HCT116 (cell line): ENCODE measurements around the gene CROT. TPM values are rescaled to one million over a fixed set of nuclear protein-coding genes. Genes with fewer than 3 reads are reported as not detected.

ENCODE experiments used
- ATAC-seq: fragments of 200-7000 bp; cut with Tn5 transposase; 2 replicates; pipeline ENCODE4 v1.9.1; 2020; ENCODE audit warnings: mild to moderate bottlenecking, moderate library complexity
- BruUV-seq: library from RNA; stranded (reverse); fragments of 400-500 nt; replicated peaks from 2 replicates; lab custom pipeline; 2021; lab: Mats Ljungman, UMichigan
- CTCF ChIA-PET: fragments of 300-600 bp; sonication (Branson Sonifier 250); formaldehyde crosslinking; loops from one replicate; lab custom pipeline; 2021; ENCODE audit warnings: antibody characterized with exemption; lab: Charles Lee
- POLR2A ChIA-PET: fragments of 300-600, 350-600 bp; sonication (Branson Sonifier 250); formaldehyde crosslinking; loops from one replicate; lab custom pipeline; 2021; ENCODE audit warnings: antibody characterized with exemption; lab: Charles Lee
- RAD21 ChIA-PET, 2 experiments: fragments of 300-600 bp; sonication (Branson Sonifier 250); formaldehyde crosslinking; loops; one replicate each; lab custom pipeline; 2023; ENCODE audit warnings: low total read pairs in 2 of 2; ENCODE audit not compliant: uncharacterized antibody in 2 of 2, unreplicated experiment in 2 of 2, low non-redundant PET in 1 of 2; lab: Charles Lee
- DNase-seq: peaks from one replicate; pipeline ENCODE4 v3.0.0-alpha.2; 2010; ENCODE audit warnings: low read depth, low spot score
- H2AFZ ChIP-seq: fragments of 200-600 bp; shearing (Covaris generic), sonication (generic); 2 replicates; pipeline ENCODE4 v1.6.1; 2017; ENCODE audit warnings: low read depth, mixed run types, mixed read lengths, antibody characterized with exemption, low read length; ENCODE audit not compliant: poor library complexity, severe bottlenecking
- H3K27ac ChIP-seq: 2 replicates; pipeline ENCODE4 v1.5.1; 2012; ENCODE audit warnings: low read depth, low read length
- H3K27me3 ChIP-seq: fragments of 200-600 bp; sonication (generic); 2 replicates; pipeline ENCODE4 v1.6.1; 2016; ENCODE audit warnings: mixed run types, low read length, mixed read lengths; ENCODE audit not compliant: insufficient read depth
- H3K36me3 ChIP-seq, 2 experiments: fragments of 200-500 bp in 1 of 2; fragments of 200-600 bp in 1 of 2; sonication (Bioruptor generic) in 1 of 2; sonication (generic) in 1 of 2; 2 replicates each; pipeline versions ENCODE4 v1.5.1 to v1.6.1; 2014 to 2016; ENCODE audit warnings: low read length in 2 of 2, inconsistent platforms in 1 of 2, mixed read lengths in 1 of 2, mixed run types in 1 of 2; ENCODE audit not compliant: insufficient read depth in 2 of 2, control insufficient read depth in 1 of 2
- H3K4me1 ChIP-seq, 2 experiments: fragments of 200-600 bp in 1 of 2; sonication (generic) in 1 of 2; 2 replicates each; pipeline versions ENCODE4 v1.5.1 to v1.6.1; 2012 to 2017; ENCODE audit warnings: low read length in 2 of 2, inconsistent platforms in 1 of 2, mild to moderate bottlenecking in 1 of 2, mixed read lengths in 1 of 2, mixed run types in 1 of 2, moderate library complexity in 1 of 2; ENCODE audit not compliant: insufficient read depth in 2 of 2, control insufficient read depth in 1 of 2
- H3K4me2 ChIP-seq: fragments of 200-600 bp; sonication (generic); 2 replicates; pipeline ENCODE4 v1.6.1; 2017; ENCODE audit warnings: mixed run types, low read length, mixed read lengths
- H3K4me3 ChIP-seq, 2 experiments: fragments of 200-600 bp in 1 of 2; sonication (generic) in 1 of 2; replicated peaks in 1 of 2; 2 replicates each; pipeline ENCODE4 v1.5.1; 2011 to 2016; ENCODE audit warnings: low read length in 2 of 2, control low read depth in 1 of 2, low read depth in 1 of 2, mild to moderate bottlenecking in 1 of 2, mixed read lengths in 1 of 2, mixed run types in 1 of 2
- H3K79me2 ChIP-seq: fragments of 200-600 bp; sonication (generic); 2 replicates; pipeline ENCODE4 v1.6.1; 2017; ENCODE audit warnings: mild to moderate bottlenecking, mixed run types, low read length, moderate library complexity, mixed read lengths; ENCODE audit not compliant: insufficient read depth
- H3K9ac ChIP-seq: fragments of 200-600 bp; sonication (generic); 2 replicates; pipeline ENCODE4 v1.6.1; 2016; ENCODE audit warnings: low read length, mixed read lengths
- H3K9me2 ChIP-seq: fragments of 200-600 bp; sonication (generic), shearing (Covaris generic); 2 replicates; pipeline ENCODE4 v1.6.1; 2017; ENCODE audit warnings: mixed run types, mild to moderate bottlenecking, moderate library complexity; ENCODE audit not compliant: insufficient read depth
- H3K9me3 ChIP-seq, 2 experiments: fragments of 200-500 bp in 1 of 2; fragments of 200-600 bp in 1 of 2; sonication (Bioruptor generic) in 1 of 2; sonication (generic) in 1 of 2; 2 replicates each; pipeline ENCODE4 v1.6.1; 2014 to 2017; ENCODE audit warnings: low read length in 2 of 2, mixed read lengths in 2 of 2, inconsistent platforms in 1 of 2, low read depth in 1 of 2, mild to moderate bottlenecking in 1 of 2, mixed run types in 1 of 2, moderate library complexity in 1 of 2; ENCODE audit not compliant: control insufficient read depth in 1 of 2, insufficient read depth in 1 of 2
- H4K20me1 ChIP-seq: fragments of 200-600 bp; sonication (generic), shearing (Covaris generic); 2 replicates; pipeline ENCODE4 v1.6.1; 2017; ENCODE audit warnings: mixed run types, mild to moderate bottlenecking, moderate library complexity; ENCODE audit not compliant: insufficient read depth
- CBX3 ChIP-seq: IDR thresholded peaks from 2 replicates; pipeline ENCODE4 v1.6.1; 2012; ENCODE audit warnings: low read depth
- CEBPB ChIP-seq: IDR thresholded peaks from 2 replicates; pipeline ENCODE4 v1.6.1; 2012; ENCODE audit warnings: low read depth
- EGR1 ChIP-seq: IDR thresholded peaks from 2 replicates; pipeline ENCODE4 v1.6.1; 2012; ENCODE audit warnings: low read depth
- ELF1 ChIP-seq: IDR thresholded peaks from 2 replicates; pipeline ENCODE4 v1.6.1; 2012; ENCODE audit warnings: low read depth, borderline replicate concordance
- EZH2 ChIP-seq: fragments of 200-600 bp; sonication (generic); IDR thresholded peaks from 2 replicates; pipeline ENCODE4 v1.6.1; 2017; ENCODE audit warnings: antibody characterized with exemption, mixed run types
- FOSL1 ChIP-seq: IDR thresholded peaks from 2 replicates; pipeline ENCODE4 v1.6.1; 2012; ENCODE audit warnings: low read depth
- JUND ChIP-seq: IDR thresholded peaks from 2 replicates; pipeline ENCODE4 v1.6.1; 2012
- POLR2A ChIP-seq: IDR thresholded peaks from 2 replicates; pipeline ENCODE4 v1.7.0; 2011; ENCODE audit warnings: borderline replicate concordance; ENCODE audit not compliant: insufficient read depth, insufficient read length; ENCODE audit errors: extremely low read depth
- POLR2AphosphoS5 ChIP-seq: IDR thresholded peaks from 2 replicates; pipeline ENCODE4 v1.6.1; 2011; ENCODE audit warnings: mild to moderate bottlenecking, low read depth, low read length, moderate library complexity
- SIN3A ChIP-seq: IDR thresholded peaks from 2 replicates; pipeline ENCODE4 v1.6.1; 2012; ENCODE audit warnings: low read depth
- SP1 ChIP-seq: IDR thresholded peaks from 2 replicates; pipeline ENCODE4 v1.6.1; 2012; ENCODE audit warnings: low read depth
- SRF ChIP-seq: IDR thresholded peaks from 2 replicates; pipeline ENCODE4 v1.6.1; 2012; ENCODE audit warnings: low read depth
- YY1 ChIP-seq: IDR thresholded peaks from 2 replicates; pipeline ENCODE4 v1.6.1; 2011; ENCODE audit warnings: low read length, low read depth, moderate library complexity, mild to moderate bottlenecking; ENCODE audit not compliant: insufficient replicate concordance; ENCODE audit errors: extremely low read depth
- intact Hi-C: fragments of 100-400 bp; cut with micrococcal nuclease; formaldehyde crosslinking; loops from 2 replicates; pipeline ENCODE4 v1.10.0; 2022
- total RNA-seq: library from RNA; stranded (reverse); gene quantifications from one replicate; pipeline ENCODE4 v1.2.1, GENCODE V29; 2021; ENCODE audit not compliant: unreplicated experiment
- TF ChIP-seq, protein P1 (sequence below): IDR thresholded peaks from 2 replicates; pipeline ENCODE4 v1.6.1; 2012; ENCODE audit warnings: low read depth
- TF ChIP-seq, protein P2 (sequence below): IDR thresholded peaks from 2 replicates; pipeline ENCODE4 v1.6.1; 2012
- TF ChIP-seq, protein P3 (sequence below): IDR thresholded peaks from 2 replicates; pipeline ENCODE4 v1.6.1; 2012
- TF ChIP-seq, protein P4 (sequence below): IDR thresholded peaks from 2 replicates; pipeline ENCODE4 v1.6.1; 2011; ENCODE audit warnings: mild to moderate bottlenecking, low read length, moderate library complexity; ENCODE audit not compliant: insufficient replicate concordance; ENCODE audit errors: extremely low read depth

The CROT gene
- total RNA-seq, 1 experiment from 2014 or later: 0.07 TPM

DNA sequence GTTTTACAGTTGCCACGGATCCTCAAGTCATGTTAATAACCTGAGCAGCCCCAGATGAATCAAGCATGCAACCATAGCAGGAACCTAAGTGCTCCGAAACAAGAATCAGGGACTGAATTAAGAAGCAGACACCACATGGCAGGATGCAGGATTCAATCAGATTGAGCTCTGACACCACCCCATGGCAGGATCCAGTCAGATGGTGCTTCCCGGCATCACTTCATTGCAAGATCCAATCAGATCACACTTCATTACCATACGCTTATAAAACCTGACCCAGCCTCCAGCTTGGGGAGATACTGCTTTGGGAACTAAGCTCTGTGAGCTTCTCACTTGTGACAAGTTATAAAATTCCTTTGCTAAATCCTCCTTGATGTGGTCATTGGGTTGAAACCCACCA is 74.7 kb downstream of the CROT start:
- TF ChIP-seq SP1 (no peak), SRF (no peak), JUND (no peak), ELF1 (no peak), YY1 (no peak), EGR1 (no peak), EZH2 (no peak), CBX3 (no peak), SIN3A (no peak), POLR2AphosphoS5 (no peak), FOSL1 (no peak), POLR2A (no peak), CEBPB (no peak)
- TF ChIP-seq, protein P1, sequence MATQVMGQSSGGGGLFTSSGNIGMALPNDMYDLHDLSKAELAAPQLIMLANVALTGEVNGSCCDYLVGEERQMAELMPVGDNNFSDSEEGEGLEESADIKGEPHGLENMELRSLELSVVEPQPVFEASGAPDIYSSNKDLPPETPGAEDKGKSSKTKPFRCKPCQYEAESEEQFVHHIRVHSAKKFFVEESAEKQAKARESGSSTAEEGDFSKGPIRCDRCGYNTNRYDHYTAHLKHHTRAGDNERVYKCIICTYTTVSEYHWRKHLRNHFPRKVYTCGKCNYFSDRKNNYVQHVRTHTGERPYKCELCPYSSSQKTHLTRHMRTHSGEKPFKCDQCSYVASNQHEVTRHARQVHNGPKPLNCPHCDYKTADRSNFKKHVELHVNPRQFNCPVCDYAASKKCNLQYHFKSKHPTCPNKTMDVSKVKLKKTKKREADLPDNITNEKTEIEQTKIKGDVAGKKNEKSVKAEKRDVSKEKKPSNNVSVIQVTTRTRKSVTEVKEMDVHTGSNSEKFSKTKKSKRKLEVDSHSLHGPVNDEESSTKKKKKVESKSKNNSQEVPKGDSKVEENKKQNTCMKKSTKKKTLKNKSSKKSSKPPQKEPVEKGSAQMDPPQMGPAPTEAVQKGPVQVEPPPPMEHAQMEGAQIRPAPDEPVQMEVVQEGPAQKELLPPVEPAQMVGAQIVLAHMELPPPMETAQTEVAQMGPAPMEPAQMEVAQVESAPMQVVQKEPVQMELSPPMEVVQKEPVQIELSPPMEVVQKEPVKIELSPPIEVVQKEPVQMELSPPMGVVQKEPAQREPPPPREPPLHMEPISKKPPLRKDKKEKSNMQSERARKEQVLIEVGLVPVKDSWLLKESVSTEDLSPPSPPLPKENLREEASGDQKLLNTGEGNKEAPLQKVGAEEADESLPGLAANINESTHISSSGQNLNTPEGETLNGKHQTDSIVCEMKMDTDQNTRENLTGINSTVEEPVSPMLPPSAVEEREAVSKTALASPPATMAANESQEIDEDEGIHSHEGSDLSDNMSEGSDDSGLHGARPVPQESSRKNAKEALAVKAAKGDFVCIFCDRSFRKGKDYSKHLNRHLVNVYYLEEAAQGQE: no peak
- TF ChIP-seq, protein P2, sequence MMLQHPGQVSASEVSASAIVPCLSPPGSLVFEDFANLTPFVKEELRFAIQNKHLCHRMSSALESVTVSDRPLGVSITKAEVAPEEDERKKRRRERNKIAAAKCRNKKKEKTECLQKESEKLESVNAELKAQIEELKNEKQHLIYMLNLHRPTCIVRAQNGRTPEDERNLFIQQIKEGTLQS: no peak
- TF ChIP-seq, protein P3, sequence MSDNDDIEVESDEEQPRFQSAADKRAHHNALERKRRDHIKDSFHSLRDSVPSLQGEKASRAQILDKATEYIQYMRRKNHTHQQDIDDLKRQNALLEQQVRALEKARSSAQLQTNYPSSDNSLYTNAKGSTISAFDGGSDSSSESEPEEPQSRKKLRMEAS: no peak
- TF ChIP-seq, protein P4, sequence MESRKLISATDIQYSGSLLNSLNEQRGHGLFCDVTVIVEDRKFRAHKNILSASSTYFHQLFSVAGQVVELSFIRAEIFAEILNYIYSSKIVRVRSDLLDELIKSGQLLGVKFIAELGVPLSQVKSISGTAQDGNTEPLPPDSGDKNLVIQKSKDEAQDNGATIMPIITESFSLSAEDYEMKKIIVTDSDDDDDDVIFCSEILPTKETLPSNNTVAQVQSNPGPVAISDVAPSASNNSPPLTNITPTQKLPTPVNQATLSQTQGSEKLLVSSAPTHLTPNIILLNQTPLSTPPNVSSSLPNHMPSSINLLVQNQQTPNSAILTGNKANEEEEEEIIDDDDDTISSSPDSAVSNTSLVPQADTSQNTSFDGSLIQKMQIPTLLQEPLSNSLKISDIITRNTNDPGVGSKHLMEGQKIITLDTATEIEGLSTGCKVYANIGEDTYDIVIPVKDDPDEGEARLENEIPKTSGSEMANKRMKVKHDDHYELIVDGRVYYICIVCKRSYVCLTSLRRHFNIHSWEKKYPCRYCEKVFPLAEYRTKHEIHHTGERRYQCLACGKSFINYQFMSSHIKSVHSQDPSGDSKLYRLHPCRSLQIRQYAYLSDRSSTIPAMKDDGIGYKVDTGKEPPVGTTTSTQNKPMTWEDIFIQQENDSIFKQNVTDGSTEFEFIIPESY: no peak
- ChIA-PET RAD21 (no interaction called here), CTCF (no interaction called here), POLR2A (interaction anchor here (0.7 kb wide), 1 partner anchor 1581 kb away, joined by 3 read pairs; no protein-coding TSS in a partner anchor)
- Histone ChIP-seq H3K79me2 (no peaks in the 10 kb centered on the region), H3K4me2 (no peak overlapping the region), H3K4me1 (no peaks in the 10 kb centered on the region), H2AFZ (no peak overlapping the region), H4K20me1 (no peaks in the 10 kb centered on the region), H3K9ac (no peak overlapping the region), H3K9me2 (no peaks in the 10 kb centered on the region), H3K9me3 (no peaks in the 10 kb centered on the region), H3K36me3 (no peaks in the 10 kb centered on the region), H3K4me3 (no peak overlapping the region), H3K27me3 (no peaks in the 10 kb centered on the region), H3K27ac (no peak overlapping the region)
- intact Hi-C loops: no loop called here
- DNase-seq: no peak
- ATAC-seq: no peak
- no TSS peak for BruUV-seq
